IgD-negative memory B cell (primary cell): Measurements from ENCODE around the gene WBP2. TPM values are rescaled to one million over a fixed set of nuclear protein-coding genes. Genes with fewer than 3 reads are reported as not detected.

Experiments
- H3K27ac Mint-ChIP-seq, 3 donors: one replicate each; pipeline ENCODE4 v1.8.0; 2020 to 2022; ENCODE audit warnings: mild to moderate bottlenecking in 3 of 3, mixed read lengths in 3 of 3, moderate library complexity in 1 of 3
- H3K27me3 Mint-ChIP-seq: one replicate; pipeline ENCODE4 v1.8.0; 2021; ENCODE audit warnings: mixed read lengths
- H3K36me3 Mint-ChIP-seq: one replicate; pipeline ENCODE4 v1.8.0; 2020; ENCODE audit warnings: mild to moderate bottlenecking, mixed read lengths
- H3K4me1 Mint-ChIP-seq, 3 donors: one replicate each; pipeline ENCODE4 v1.8.0; 2020 to 2022; ENCODE audit warnings: mixed read lengths in 3 of 3, mild to moderate bottlenecking in 1 of 3
- H3K4me3 Mint-ChIP-seq, 4 donors: one replicate each; pipeline ENCODE4 v1.8.0; 2020 to 2022; ENCODE audit warnings: mild to moderate bottlenecking in 4 of 4, mixed read lengths in 4 of 4, moderate library complexity in 3 of 4
- H3K9me3 Mint-ChIP-seq, 3 donors: one replicate each; pipeline ENCODE4 v1.8.0; 2020 to 2021; ENCODE audit warnings: mixed read lengths in 3 of 3, mild to moderate bottlenecking in 1 of 3
- polyA plus RNA-seq: library from polyadenylated mRNA; unstranded; fragments of 300-500 nt; fragmentation: Illumina TruSeq; gene quantifications from one replicate; pipeline ENCODE4 v1.2.3, GENCODE V29; 2021

The WBP2 gene
- polyA plus RNA-seq, 1 donor from 2014 or later = 131 TPM

DNA sequence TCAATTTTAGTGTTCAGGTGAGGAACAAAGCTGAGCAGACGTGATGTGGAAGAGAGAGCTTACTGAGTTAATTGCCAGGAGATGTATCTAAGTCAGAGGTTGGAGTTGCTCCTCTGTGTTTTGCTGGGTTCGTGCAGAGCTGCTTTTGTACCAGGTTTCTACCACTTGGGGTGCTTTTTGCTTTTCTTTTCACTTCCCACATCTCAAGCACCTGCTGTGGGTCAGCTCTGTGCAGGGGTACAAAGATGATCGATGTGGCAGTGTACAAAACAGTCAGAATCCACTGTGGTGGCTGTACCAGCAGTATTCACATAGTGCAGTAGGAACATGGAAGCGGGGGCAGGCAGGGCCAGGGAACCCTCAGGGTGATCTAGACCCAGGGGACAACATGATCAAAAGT is 55.7 kb downstream of the WBP2 start:
- peak overlapping the region in 1 of 3 donors; percentile 76 for H3K27ac Mint-ChIP-seq

GRCh38 chr17:75795820-75796607 is 59.1 kb downstream of the WBP2 start:
- Mint-ChIP-seq H3K27me3 (no peaks in the 10 kb centered on the region), H3K27ac (peak overlapping the region in 1 of 3 donors; percentile 14), H3K4me1 (peaks cover 2 to 14% (median 12%) of the 10 kb centered on the region in 3 donors), H3K9me3 (no peaks in the 10 kb centered on the region), H3K36me3 (peaks cover 1% of the 10 kb centered on the region), H3K4me3 (no peak overlapping the region)

More for the DNA sequence above, 55.7 kb downstream of the WBP2 start:
- no peaks in the 10 kb centered on the region for H3K27me3 Mint-ChIP-seq
- no peak overlapping the region for H3K4me3 Mint-ChIP-seq
- H3K36me3 Mint-ChIP-seq = peaks cover 4% of the 10 kb centered on the region
- H3K4me1 Mint-ChIP-seq = peaks cover 2 to 13% (median 9%) of the 10 kb centered on the region in 3 donors
- no peaks in the 10 kb centered on the region for H3K9me3 Mint-ChIP-seq

Other genes with a start within 250 kb of the WBP2 start
- gene SMIM5, start 221.9 kb downstream of the WBP2 start, polyA plus RNA-seq = 0.36 TPM
- 25.3 TPM for gene RECQL5, start 188.2 kb downstream of the WBP2 start, polyA plus RNA-seq
- 119 TPM for gene SAP30BP, start 188.0 kb downstream of the WBP2 start, polyA plus RNA-seq
- gene ITGB4, start 133.9 kb downstream of the WBP2 start, polyA plus RNA-seq = 0.48 TPM
- 18.6 TPM for gene GALK1, start 90.1 kb downstream of the WBP2 start, polyA plus RNA-seq
- gene UNK, start 70.5 kb downstream of the WBP2 start, polyA plus RNA-seq = 28.6 TPM
- gene UNC13D, start 10.9 kb downstream of the WBP2 start, polyA plus RNA-seq = 42.0 TPM
- 12.4 TPM for gene TRIM47, start 23.2 kb upstream of the WBP2 start, polyA plus RNA-seq
- 25.0 TPM for gene TRIM65, start 41.6 kb upstream of the WBP2 start, polyA plus RNA-seq
- gene MRPL38, start 49.5 kb upstream of the WBP2 start, polyA plus RNA-seq = 77.5 TPM
- gene FBF1, start 85.7 kb upstream of the WBP2 start, polyA plus RNA-seq = 1.9 TPM
- gene ACOX1, start 123.8 kb upstream of the WBP2 start, polyA plus RNA-seq = 19.3 TPM
- 27.0 TPM for gene TEN1, start 123.9 kb upstream of the WBP2 start, polyA plus RNA-seq
- gene CDK3, start 145.5 kb upstream of the WBP2 start, polyA plus RNA-seq = 0.71 TPM
- gene EVPL, start 172.0 kb upstream of the WBP2 start, polyA plus RNA-seq = not detected
- gene SRP68, start 217.2 kb upstream of the WBP2 start, polyA plus RNA-seq = 58.7 TPM
- gene GALR2, start 219.4 kb upstream of the WBP2 start, polyA plus RNA-seq = 0.21 TPM
- gene ZACN, start 223.8 kb upstream of the WBP2 start, polyA plus RNA-seq = 1.6 TPM
- gene EXOC7, start 248.5 kb upstream of the WBP2 start, polyA plus RNA-seq = 52.7 TPM